H1 (cell line): ENCODE measurements around the gene LMOD2. TPM values are rescaled to one million over a fixed set of nuclear protein-coding genes. Genes with fewer than 3 reads are reported as not detected.

Source experiments
- CTCF ChIA-PET: fragments of 300-600 bp; sonication (Branson Sonifier 250); formaldehyde crosslinking; loops from one replicate; lab custom pipeline; 2021; ENCODE audit not compliant: partially characterized antibody; lab: Charles Lee
- POLR2A ChIA-PET: fragments of 300-600 bp; sonication (Branson Sonifier 250); formaldehyde crosslinking; loops from one replicate; lab custom pipeline; 2021; ENCODE audit warnings: inconsistent platforms; ENCODE audit not compliant: partially characterized antibody; lab: Charles Lee
- DNase-seq, 2 experiments: peaks; one replicate each; pipeline versions ENCODE4 v3.0.0 to v3.0.0-alpha.2; 2010 to 2022; ENCODE audit warnings: low spot score in 2 of 2, low read depth in 1 of 2, mixed read lengths in 1 of 2
- FAIRE-seq: peaks from 2 replicates; lab custom pipeline; 2011; peaks lifted over from hg19 to GRCh38; lab: Jason Lieb, UNC
- H2AFZ ChIP-seq: 2 replicates; pipeline ENCODE4 v1.8.1; 2012; ENCODE audit warnings: low read length, inconsistent platforms
- H2AK5ac ChIP-seq: 2 replicates; pipeline ENCODE4 v1.6.1; 2013; ENCODE audit warnings: low read depth, low read length
- H2BK120ac ChIP-seq: replicated peaks from 2 replicates; pipeline ENCODE3; 2013; ENCODE audit warnings: low read depth, low read length, inconsistent platforms
- H2BK12ac ChIP-seq: 2 replicates; pipeline ENCODE4 v1.6.1; 2013; ENCODE audit warnings: low read depth, low read length
- H2BK15ac ChIP-seq: 2 replicates; pipeline ENCODE4 v1.6.1; 2013; ENCODE audit warnings: low read length
- H2BK20ac ChIP-seq: 2 replicates; pipeline ENCODE4 v1.6.1; 2013; ENCODE audit warnings: low read length
- H2BK5ac ChIP-seq: 2 replicates; pipeline ENCODE4 v1.6.1; 2013; ENCODE audit warnings: low read depth, low read length
- H3K14ac ChIP-seq: 2 replicates; pipeline ENCODE4 v1.6.1; 2013; ENCODE audit warnings: inconsistent platforms; ENCODE audit not compliant: insufficient read length
- H3K18ac ChIP-seq: 2 replicates; pipeline ENCODE4 v1.6.1; 2013; ENCODE audit warnings: low read length; ENCODE audit errors: extremely low read depth
- H3K23ac ChIP-seq: 2 replicates; pipeline ENCODE4 v1.6.1; 2013; ENCODE audit warnings: inconsistent platforms; ENCODE audit not compliant: insufficient read length
- H3K23me2 ChIP-seq: 2 replicates; pipeline ENCODE4 v1.6.1; 2013; ENCODE audit warnings: low read depth, low read length
- H3K27ac ChIP-seq: 2 replicates; pipeline ENCODE4 v1.6.1; 2011; ENCODE audit warnings: low read depth, low read length, inconsistent platforms
- H3K27me3 ChIP-seq, 4 experiments: replicated peaks in 1 of 4; 1 replicate in 1 of 4; 2 replicates in 3 of 4; pipeline versions ENCODE4 v1.6.1 to v1.8.1; 2011 to 2013; ENCODE audit warnings: low read length in 3 of 4, mild to moderate bottlenecking in 3 of 4, inconsistent platforms in 2 of 4, mixed read lengths in 2 of 4, moderate library complexity in 1 of 4; ENCODE audit not compliant: control insufficient read depth in 3 of 4, insufficient read depth in 3 of 4; ENCODE audit errors: extremely low read depth in 1 of 4
- H3K36me3 ChIP-seq, 4 experiments: 2 replicates each; pipeline versions ENCODE4 v1.6.1 to v1.8.1; 2011 to 2013; ENCODE audit warnings: mild to moderate bottlenecking in 4 of 4, low read length in 3 of 4, moderate library complexity in 2 of 4, control low read depth in 1 of 4, inconsistent platforms in 1 of 4; ENCODE audit not compliant: insufficient read depth in 4 of 4, control insufficient read depth in 2 of 4
- H3K4ac ChIP-seq: replicated peaks from 2 replicates; pipeline ENCODE3; 2013; ENCODE audit warnings: low read length, low read depth, mixed read lengths, inconsistent platforms; ENCODE audit not compliant: insufficient read length
- H3K4me1 ChIP-seq, 4 experiments: replicated peaks in 1 of 4; 1 replicate in 1 of 4; 2 replicates in 3 of 4; pipeline versions ENCODE4 v1.6.1 to v1.8.1; 2011 to 2013; ENCODE audit warnings: low read length in 3 of 4, inconsistent platforms in 2 of 4, mixed read lengths in 1 of 4; ENCODE audit not compliant: insufficient read depth in 4 of 4, control insufficient read depth in 3 of 4
- H3K4me2 ChIP-seq, 2 experiments: 2 replicates each; pipeline versions ENCODE4 v1.6.1 to v1.8.1; 2011 to 2013; ENCODE audit warnings: low read depth in 2 of 2, low read length in 2 of 2, control low read depth in 1 of 2, inconsistent platforms in 1 of 2, mild to moderate bottlenecking in 1 of 2; ENCODE audit not compliant: insufficient read depth in 1 of 2
- H3K4me3 ChIP-seq, 4 experiments: fragments of 200-600, 300-600 bp in 1 of 4; sonication (generic), shearing (Covaris generic), sonication (Bioruptor Twin) in 1 of 4; 2 replicates each; pipeline versions ENCODE4 v1.5.1 to v1.8.1; 2011 to 2016; ENCODE audit warnings: low read length in 4 of 4, low read depth in 3 of 4, control low read depth in 2 of 4, inconsistent platforms in 2 of 4, mild to moderate bottlenecking in 2 of 4, mixed read lengths in 1 of 4, moderate library complexity in 1 of 4; ENCODE audit not compliant: insufficient read depth in 2 of 4; ENCODE audit errors: extremely low read depth in 1 of 4
- H3K56ac ChIP-seq: replicated peaks from 2 replicates; pipeline ENCODE3; 2013; ENCODE audit warnings: low read depth, mild to moderate bottlenecking, mixed read lengths, low read length, inconsistent platforms; ENCODE audit not compliant: insufficient read length
- H3K79me1 ChIP-seq: 2 replicates; pipeline ENCODE4 v1.6.1; 2013; ENCODE audit warnings: low read depth, low read length, control low read depth
- H3K79me2 ChIP-seq, 2 experiments: 2 replicates each; pipeline versions ENCODE4 v1.6.1 to v1.8.1; 2012 to 2013; ENCODE audit warnings: low read length in 2 of 2, mild to moderate bottlenecking in 2 of 2, inconsistent platforms in 1 of 2; ENCODE audit not compliant: insufficient read depth in 2 of 2, control insufficient read depth in 1 of 2
- H3K9ac ChIP-seq, 4 experiments: replicated peaks in 1 of 4; 1 replicate in 1 of 4; 2 replicates in 3 of 4; pipeline versions ENCODE4 v1.6.1 to v1.8.1; 2011 to 2013; ENCODE audit warnings: low read depth in 3 of 4, low read length in 3 of 4, control low read depth in 2 of 4, mild to moderate bottlenecking in 2 of 4, moderate library complexity in 2 of 4, inconsistent platforms in 1 of 4; ENCODE audit errors: extremely low read depth in 1 of 4
- H3K9me3 ChIP-seq, 2 experiments: 2 replicates each; pipeline versions ENCODE4 v1.6.1 to v1.8.1; 2012 to 2013; ENCODE audit warnings: mild to moderate bottlenecking in 2 of 2, moderate library complexity in 2 of 2, control low read depth in 1 of 2, inconsistent platforms in 1 of 2, low read depth in 1 of 2, low read length in 1 of 2, mixed read lengths in 1 of 2; ENCODE audit not compliant: insufficient read depth in 2 of 2
- H4K20me1 ChIP-seq, 2 experiments: replicated peaks in 1 of 2; 2 replicates each; pipeline versions ENCODE3 to v1.8.1; 2011 to 2013; ENCODE audit warnings: inconsistent platforms in 2 of 2, low read length in 2 of 2, mild to moderate bottlenecking in 1 of 2; ENCODE audit not compliant: insufficient read depth in 2 of 2, control insufficient read depth in 1 of 2
- H4K5ac ChIP-seq: 2 replicates; pipeline ENCODE4 v1.6.1; 2013; ENCODE audit warnings: low read length, low read depth, mixed read lengths, inconsistent platforms; ENCODE audit not compliant: insufficient read length
- H4K8ac ChIP-seq: 2 replicates; pipeline ENCODE4 v1.8.0; 2013; ENCODE audit warnings: mild to moderate bottlenecking, moderate library complexity, low read length, inconsistent platforms; ENCODE audit not compliant: insufficient read depth; ENCODE audit errors: extremely low read depth
- H4K91ac ChIP-seq: replicated peaks from 2 replicates; pipeline ENCODE3; 2013; ENCODE audit warnings: low read length, mixed read lengths, inconsistent platforms; ENCODE audit not compliant: insufficient read length
- CHD1 ChIP-seq: IDR thresholded peaks from 2 replicates; pipeline ENCODE4 v1.6.1; 2012; ENCODE audit warnings: low read depth, low read length, improper control_type of control experiment
- KDM1A ChIP-seq: fragments of 200-600, 300-600 bp; sonication (generic); IDR thresholded peaks from 2 replicates; pipeline ENCODE4 v1.7.1; 2016; ENCODE audit warnings: mild to moderate bottlenecking, low read length, borderline replicate concordance
- NRF1 ChIP-seq: IDR thresholded peaks from 2 replicates; pipeline ENCODE4 v1.6.1; 2011; ENCODE audit warnings: mild to moderate bottlenecking, low read depth, low read length, improper control_type of control experiment
- POU5F1 ChIP-seq: IDR thresholded peaks from 2 replicates; pipeline ENCODE4 v1.6.1; 2011; ENCODE audit warnings: low read depth, mild to moderate bottlenecking, low read length, moderate library complexity
- RAD21 ChIP-seq, 2 experiments: IDR thresholded peaks in 1 of 2; conservative IDR thresholded peaks in 1 of 2; 2 replicates each; pipeline ENCODE4 v1.6.1; 2011; ENCODE audit warnings: low read depth in 2 of 2, low read length in 2 of 2, improper control_type of control experiment in 1 of 2, inconsistent platforms in 1 of 2, mild to moderate bottlenecking in 1 of 2, moderate library complexity in 1 of 2
- SIN3A ChIP-seq, 2 experiments: IDR thresholded peaks in 1 of 2; conservative IDR thresholded peaks in 1 of 2; 2 replicates each; pipeline ENCODE4 v1.6.1; 2011 to 2012; ENCODE audit warnings: low read length in 2 of 2, improper control_type of control experiment in 1 of 2, low read depth in 1 of 2, mild to moderate bottlenecking in 1 of 2
- SUZ12 ChIP-seq: fragments of 200-600 bp; sonication (generic); IDR thresholded peaks from 2 replicates; pipeline ENCODE4 v1.6.1; 2012; ENCODE audit warnings: mild to moderate bottlenecking, inconsistent platforms, low read length, moderate library complexity, mixed read lengths
- YY1 ChIP-seq: IDR thresholded peaks from 2 replicates; pipeline ENCODE4 v1.6.1; 2011; ENCODE audit warnings: low read depth, mild to moderate bottlenecking, low read length
- WGBS, 2 experiments: shearing (Covaris generic) in 1 of 2; methylation state at CpG; one replicate each; pipeline versions ENCODE4 v1.1.6 to v1.1.7; 2013 to 2015; ENCODE audit warnings: low lambda C conversion rate in 2 of 2, mixed read lengths in 2 of 2, inconsistent platforms in 1 of 2, low coverage in 1 of 2, missing lambda C conversion rate in 1 of 2; ENCODE audit not compliant: insufficient replicate concordance in 2 of 2, insufficient coverage in 1 of 2, insufficient read length in 1 of 2; ENCODE audit errors: extremely low coverage in 1 of 2, missing lambda C conversion rate in 1 of 2; 5-methylcytosine and 5-hydroxymethylcytosine counted together
- polyA plus RNA-seq, 7 experiments: library from polyadenylated mRNA; depleted of rRNA in 3 of 7; stranded (reverse) in 5 of 7; unstranded in 2 of 7; fragments of >200 nt in 5 of 7; fragments of 200-250 nt in 2 of 7; gene quantifications; 1 replicate in 5 of 7; 2 replicates in 1 of 7; 4 replicates in 1 of 7; pipeline versions ENCODE4 v1.2.1 to v1.2.3, GENCODE V29; 2011 to 2013; ENCODE audit warnings: missing spikeins in 2 of 7, mixed read lengths in 2 of 7
- total RNA-seq: library from RNA; stranded (reverse); fragmentation: NEBNext Ultra II Directional; extraction: Animal tissue kit (Norgen Biotek cat#: 25700); gene quantifications from 2 replicates; pipeline ENCODE4 v1.2.1, GENCODE V29; 2021

The LMOD2 gene
- total and polyA plus RNA-seq, 2 of the 8 experiments (the other 6 are each of a cell fraction or from before 2014, with no cell fraction given): 0.03 to 0.22 TPM

- WGBS, 2 experiments: 87% methylated on average over 2 of the region's 2 CpGs; no CpG with 5 or more reads in 1 of the 2 experiments
- Histone ChIP-seq H3K4me1 (no peaks in the 10 kb centered on the region), H3K23ac (no peak overlapping the region), H4K91ac (no peak overlapping the region), H3K4ac (no peak overlapping the region), H3K23me2 (no peaks in the 10 kb centered on the region), H3K9ac (no peak overlapping the region), H3K36me3 (no peaks in the 10 kb centered on the region), H3K56ac (no peak overlapping the region), H4K8ac (no peak overlapping the region), H2BK120ac (no peak overlapping the region), H2BK12ac (no peak overlapping the region), H3K79me1 (no peaks in the 10 kb centered on the region), H3K9me3 (no peaks in the 10 kb centered on the region), H3K27ac (no peak overlapping the region), H2BK5ac (no peak overlapping the region), H3K4me3 (no peak overlapping the region), H2AK5ac (no peak overlapping the region), H3K4me2 (no peak overlapping the region), H3K27me3 (no peaks in the 10 kb centered on the region), H2BK15ac (no peak overlapping the region), H4K5ac (no peak overlapping the region), H4K20me1 (no peaks in the 10 kb centered on the region), H2AFZ (no peak overlapping the region), H2BK20ac (no peak overlapping the region), H3K14ac (no peak overlapping the region), H3K18ac (no peak overlapping the region), H3K79me2 (no peaks in the 10 kb centered on the region)
- ChIA-PET CTCF (interaction anchor here (0.9 to 3.2 kb wide), 4 partner anchors 14 to 29 kb away, joined by 3 to 14 read pairs (median 4); no protein-coding TSS in a partner anchor), POLR2A (no interaction called here)
- no peak for TF ChIP-seq SUZ12
- TF ChIP-seq CHD1: no peak
- no peak for TF ChIP-seq KDM1A
- no peak for TF ChIP-seq YY1
- TF ChIP-seq NRF1: no peak
- no peak for TF ChIP-seq SIN3A (conservative IDR thresholded peaks at IDR 0.05 in 1 of 2, IDR thresholded peaks at IDR 0.05 in 1 of 2; ENCODE audit: low read depth in 1 of 2, low read length in 2 of 2)
- TF ChIP-seq POU5F1: no peak
- no peak for TF ChIP-seq RAD21 (IDR thresholded peaks at IDR 0.05 in 1 of 2, conservative IDR thresholded peaks at IDR 0.05 in 1 of 2; ENCODE audit: low read depth in 2 of 2, low read length in 2 of 2)
- DNase-seq (no peak), FAIRE-seq (no peak)
These were observed 45.8 kb upstream of the LMOD2 start for GRCh38 chr7:123609883-123610239.
